Stimulated activated CD4-positive, alpha-beta T cell treated with anti-CD3 and anti-CD28 coated beads, Interleukin-12 subunit alpha, Interleukin-12 subunit beta, amount 100 ng/mL, for 4 hours (primary cell): ENCODE results near the gene TMEM141.
"Not testable (repeated sequence)": the region's sequence is repeated elsewhere in the genome, so short reads cannot be mapped to it uniquely, and the experiment has no call there.

Experiments used
- DNase-seq: peaks from one replicate; pipeline ENCODE4 v3.0.0-alpha.2; 2020

The TMEM141 gene

DNA sequence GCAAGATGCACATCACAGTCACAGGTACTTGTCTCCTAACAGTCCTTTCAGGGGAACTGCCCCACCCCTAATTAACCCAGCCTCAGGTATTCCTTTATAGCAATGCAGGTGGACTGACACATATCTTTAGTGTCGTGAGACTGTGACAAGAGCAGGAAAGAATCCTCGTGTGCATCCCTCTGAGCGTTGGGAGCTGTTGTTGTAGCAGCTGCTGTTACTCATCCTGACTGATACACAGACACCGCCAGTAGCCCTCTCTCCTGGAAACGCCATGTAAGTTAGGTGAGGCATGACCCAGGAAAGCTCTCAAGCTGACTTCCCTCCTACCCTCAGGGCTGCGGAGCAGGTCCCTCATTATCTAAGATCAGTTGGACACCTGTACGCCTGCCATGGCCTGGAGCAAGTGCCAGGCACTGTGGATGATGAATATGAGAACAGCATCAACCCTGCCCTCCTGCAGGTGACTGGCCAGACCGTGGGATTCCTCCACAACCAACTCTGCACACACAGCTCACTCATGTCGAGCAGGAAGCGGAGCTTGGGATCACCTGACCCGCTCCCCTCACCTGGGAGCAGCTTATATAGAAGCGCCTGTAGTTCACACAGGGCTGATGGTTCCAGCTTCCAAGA lies 16.6 kb upstream of the TMEM141 start:
- no peak for DNase-seq

DNA sequence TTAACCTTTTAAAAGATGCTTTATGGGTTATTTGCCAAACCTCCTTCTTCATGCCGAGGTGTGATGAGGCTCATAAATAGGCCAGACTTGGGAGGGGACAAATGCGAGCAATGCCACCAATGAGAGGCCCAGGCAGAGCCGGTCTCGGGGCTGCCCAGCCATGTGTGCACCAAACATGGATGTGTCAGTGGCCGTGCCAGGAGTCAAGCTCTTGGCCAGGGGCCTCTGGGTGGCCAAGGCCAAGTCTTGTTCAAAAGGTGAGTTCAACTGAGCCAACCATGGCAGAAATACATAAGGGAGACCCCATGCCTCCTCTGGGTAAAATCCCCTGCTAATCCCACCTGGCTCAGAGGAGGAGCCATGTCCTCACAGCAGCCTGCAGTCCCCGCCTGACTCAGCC lies 16.0 kb upstream of the TMEM141 start:
- DNase-seq, result no peak

DNA sequence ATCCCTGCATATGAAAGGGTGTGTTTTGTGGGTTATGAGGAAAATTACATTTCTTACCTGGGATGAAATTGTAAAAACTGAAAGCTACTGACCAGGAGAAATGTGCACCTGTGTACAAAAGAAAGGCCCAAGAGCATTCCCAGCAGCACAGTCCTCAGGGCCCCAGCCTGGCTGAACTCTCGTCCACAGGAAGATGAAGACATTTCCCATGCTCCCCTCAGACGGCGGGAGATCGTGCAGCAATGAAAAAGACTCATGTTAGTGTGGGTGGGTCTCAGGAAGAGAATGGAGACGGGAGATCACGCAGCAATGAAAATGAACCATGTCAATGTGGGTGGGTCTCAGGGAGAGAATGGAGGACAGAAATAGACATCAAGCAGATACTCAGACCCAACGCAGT lies 14.2 kb upstream of the TMEM141 start:
- no peak for DNase-seq

DNA sequence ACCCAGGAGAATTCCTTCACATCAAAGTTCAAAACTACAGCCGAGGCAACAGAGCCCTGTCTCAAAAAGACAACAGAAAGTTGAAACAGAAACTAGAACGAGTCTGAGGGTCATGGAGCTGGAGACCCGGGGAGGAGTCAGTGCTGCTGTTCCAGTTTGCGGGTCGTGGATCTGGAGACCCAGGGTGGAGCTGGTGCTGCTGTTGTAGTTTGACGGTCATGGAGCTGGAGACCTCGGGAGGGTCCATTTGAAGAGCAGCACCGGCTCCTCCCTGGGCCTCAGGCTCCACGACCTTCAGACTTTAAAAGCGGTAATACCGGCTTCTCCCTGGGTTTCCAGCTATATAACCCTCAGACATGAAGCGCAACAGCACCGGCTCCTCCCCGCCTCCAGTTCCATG lies 13.8 kb upstream of the TMEM141 start:
- DNase-seq, result no peak

DNA sequence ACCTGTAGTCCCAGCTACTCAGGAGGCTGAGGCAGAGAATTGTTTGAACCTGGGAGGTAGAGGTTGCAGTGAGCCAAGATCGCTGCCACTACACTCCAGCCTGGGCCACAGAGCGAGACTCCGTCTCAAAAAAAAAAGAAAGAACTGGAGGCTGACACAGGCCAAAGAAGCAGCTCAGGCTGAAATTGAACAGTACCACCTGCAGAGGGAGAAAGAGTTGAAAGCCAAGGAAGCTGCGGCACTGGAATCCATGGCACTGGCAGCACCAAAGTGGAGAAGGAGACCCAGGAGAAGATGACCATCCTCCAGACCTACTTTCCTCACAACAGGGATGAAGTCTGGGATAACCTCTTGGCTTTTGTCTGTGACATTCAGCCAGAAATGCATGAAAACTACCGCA lies 11.3 kb upstream of the TMEM141 start:
- no peak for DNase-seq

DNA sequence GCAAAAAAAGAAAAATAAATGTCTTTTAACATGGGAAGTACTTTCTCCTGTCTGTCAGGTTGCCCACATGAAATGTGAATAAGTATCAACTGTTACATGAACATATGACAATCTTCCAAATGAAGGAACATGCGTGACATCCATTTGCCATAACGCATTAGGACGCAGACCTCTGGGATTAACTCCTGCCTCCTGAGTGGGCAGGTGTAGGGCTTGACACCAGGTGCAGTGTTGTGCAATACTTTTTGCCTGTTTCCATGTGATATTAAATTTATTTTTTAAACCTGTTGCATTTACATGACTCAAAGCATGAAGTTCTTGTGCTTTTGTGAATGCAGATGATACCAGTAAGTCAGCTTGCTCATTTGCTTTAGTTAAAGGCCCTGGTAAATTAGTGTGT lies 8.7 kb upstream of the TMEM141 start:
- DNase-seq, result no peak

DNA sequence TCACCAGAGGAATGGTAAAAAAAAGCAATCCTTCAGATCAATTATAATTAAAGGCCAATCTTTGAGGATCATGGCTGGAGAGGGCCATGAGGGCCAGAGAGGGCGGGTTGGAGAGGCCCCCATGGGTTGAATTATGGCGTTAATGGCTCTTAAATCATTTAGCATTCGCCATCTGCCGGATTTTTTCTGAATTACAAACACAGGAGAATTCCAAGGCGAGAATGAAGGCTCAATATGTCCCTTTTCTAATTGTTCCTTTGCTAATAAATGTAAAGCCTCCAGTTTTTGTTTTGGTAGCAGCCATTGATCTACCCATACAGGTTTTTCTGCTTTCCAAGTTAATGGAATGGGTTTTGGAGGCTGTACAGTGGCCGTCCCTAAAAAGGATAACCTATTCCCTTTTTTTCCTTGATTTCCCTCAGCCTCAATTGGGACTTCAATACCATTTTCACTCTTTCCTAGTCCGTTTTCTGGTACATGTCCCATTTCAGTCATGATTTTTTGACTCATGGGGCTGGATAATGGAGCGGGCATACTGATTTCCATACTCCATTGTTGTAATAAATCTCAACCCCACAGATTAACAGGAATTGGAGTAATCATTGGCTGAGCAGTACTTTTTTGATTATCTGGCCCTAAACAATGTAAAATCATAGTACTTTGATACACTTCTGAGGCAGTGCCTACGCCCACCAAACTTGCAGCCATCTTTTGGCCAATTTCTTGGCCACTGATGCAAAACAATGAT lies 6.7 kb upstream of the TMEM141 start:
- DNase-seq, result no peak

DNA sequence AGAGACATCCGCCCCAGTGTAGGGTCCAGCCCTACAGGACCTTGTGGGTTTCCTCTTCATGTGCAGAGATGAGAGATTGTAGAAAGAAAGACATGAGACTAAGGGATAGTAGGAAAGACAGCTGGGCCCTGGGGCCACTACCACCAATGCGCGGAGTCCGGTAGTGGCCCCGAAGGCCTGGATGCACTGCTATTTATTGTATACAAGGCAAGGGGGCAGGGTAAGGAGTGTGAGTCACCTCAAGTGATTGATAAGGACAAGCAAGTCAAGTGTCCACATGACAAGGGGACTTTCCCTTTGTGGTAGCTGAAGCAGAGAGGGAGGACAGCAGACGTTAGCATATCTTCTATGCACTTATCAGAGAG lies 6.2 kb upstream of the TMEM141 start:
- DNase-seq, result no peak

DNA sequence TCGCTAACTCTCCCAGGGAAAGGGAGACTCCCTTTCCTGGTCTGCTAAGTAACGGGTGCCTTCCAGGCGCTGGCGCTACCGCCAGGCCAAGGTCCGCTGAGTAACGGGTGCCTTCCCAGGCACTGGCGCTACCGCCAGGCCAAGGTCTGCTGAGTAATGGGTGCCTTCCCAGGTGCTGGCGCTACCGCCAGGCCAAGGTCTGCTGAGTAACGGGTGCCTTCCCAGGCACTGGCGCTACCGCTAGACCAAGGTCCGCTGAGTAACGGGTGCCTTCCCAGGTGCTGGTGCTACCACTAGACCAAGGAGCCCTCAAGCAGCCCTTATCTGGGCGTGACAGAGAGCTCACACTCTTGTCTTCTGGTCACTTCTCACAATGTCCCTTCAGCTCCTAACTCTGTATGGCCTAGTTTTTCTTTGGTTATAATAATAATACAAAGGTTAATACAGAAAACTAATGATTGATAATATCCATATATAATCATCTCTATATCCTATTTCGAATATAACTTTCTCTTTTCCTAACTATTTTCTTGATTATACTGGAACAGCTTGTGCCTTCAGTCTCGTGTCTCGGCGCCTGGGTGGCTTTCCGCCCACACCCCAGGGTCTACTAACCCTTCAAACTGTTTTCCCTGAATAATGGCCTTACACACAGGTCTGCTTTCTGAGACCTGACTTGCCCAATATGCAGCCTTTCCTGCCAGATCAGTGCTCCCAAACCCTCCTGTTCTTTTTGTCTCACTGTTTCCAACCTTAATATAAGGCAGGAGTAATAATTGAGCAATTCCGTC lies 5.4 kb upstream of the TMEM141 start:
- not testable (repeated sequence) for DNase-seq

DNA sequence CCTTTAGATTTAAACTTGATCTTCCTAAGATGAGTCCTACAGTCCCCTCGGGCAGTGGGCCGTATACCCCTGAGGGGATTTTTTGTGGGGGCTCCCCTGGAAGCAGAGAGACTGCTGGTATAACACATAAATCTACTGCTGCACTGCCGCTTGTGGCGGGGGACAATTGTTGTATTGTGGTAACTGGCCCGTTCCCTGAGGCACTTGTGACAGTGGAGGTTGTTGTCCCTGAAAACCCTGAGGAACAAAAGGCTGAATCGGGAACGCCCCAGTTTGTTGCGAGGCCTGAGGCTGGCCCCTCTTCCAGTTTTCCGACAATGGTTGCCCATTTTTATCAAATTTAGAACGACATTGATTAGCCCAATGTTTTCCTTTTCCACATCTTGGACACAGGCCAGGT lies 4.7 kb upstream of the TMEM141 start:
- no peak for DNase-seq

DNA sequence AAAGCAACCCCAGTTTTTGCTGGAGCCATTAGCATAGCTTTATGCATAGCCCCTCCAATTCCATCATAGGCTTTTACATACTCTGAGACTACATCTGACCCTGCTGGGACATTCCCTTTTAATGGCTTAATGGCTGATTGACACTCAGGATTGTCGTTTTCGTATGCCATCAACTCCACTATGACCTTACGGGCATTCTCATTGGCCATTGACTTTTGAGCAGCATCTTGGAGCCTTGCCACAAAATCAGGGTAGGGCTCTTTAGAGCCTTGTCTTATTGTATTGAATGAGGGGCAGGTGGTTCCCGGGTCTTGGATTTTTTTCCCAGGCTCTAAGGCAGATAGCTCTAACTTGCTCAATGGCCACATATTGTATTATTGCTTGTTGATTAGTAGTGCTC lies 4.2 kb upstream of the TMEM141 start:
- DNase-seq, result not testable (repeated sequence)

DNA sequence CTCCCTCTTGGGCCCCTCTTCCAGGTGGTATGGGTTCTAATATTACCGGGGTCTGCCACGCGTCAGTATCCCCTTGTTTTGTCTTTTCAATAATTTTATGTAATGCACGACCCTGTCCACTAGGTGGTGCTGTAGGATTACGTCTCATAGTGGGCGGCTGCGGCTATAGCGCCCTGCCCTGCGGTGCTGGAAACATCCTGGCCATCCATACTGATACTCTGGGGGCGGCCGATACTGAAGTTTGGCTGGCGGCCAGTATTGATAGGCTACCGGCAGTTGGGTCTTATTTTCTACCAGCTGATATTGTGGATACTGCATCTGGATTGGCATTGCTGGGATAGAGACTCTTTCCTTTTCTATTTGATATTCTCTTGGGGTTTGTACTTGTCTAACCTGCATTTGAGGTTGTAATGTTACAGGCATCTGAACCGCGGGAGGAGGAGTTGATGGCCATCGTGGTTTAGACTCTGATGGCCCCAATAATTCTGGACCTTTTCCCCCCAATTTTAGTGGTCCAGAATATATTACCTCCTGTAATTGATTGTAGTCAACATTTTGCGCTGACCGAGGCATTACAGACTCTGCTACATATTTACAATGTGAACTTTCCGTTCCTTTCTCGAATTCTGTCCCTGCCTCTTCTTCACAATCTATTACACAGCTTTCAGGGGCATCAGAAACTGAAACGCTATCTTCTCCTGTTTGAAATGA lies 3.3 kb upstream of the TMEM141 start:
- peak; percentile 52 for DNase-seq

DNA sequence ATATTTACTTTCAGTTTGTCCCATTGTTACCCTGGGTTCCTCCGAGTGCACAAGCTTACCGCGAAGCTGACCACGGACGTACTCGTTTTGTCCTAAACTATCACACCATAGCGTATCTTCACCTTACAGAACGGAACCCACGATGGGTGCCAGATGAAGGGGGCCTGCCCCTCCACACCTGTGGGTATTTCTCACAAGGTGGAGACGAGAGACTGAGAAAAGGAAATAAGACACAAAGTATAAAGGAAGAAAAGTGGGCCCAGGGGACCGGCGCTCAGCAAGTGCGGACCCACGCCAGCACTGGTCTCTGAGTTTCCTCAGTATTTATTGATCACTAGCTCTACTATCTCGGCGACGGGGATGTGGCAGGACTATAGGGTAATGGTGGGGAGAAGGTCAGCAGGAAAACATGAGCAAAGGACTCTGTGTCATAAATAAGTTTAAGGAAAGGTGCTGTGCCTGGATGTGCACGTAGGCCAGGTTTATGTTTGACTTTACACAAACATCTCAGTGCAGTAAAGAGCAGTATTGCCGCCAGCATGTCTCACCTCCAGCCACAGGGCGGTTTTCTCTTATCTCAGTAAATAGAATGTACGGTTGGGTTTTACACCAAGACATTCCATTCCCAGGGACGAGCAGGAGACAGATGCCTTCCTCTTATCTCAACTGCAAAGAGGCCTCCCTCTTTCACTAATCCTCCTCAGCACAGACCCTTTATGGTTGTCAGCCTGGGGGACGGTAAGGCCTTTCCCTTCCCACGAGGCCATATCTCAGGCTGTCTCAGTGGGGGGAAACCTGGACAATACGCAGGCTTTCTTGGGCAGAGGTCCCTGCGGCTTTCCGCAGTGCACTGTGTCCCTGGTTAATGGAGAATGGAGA lies 2.3 kb upstream of the TMEM141 start:
- DNase-seq, result not testable (repeated sequence)

DNA sequence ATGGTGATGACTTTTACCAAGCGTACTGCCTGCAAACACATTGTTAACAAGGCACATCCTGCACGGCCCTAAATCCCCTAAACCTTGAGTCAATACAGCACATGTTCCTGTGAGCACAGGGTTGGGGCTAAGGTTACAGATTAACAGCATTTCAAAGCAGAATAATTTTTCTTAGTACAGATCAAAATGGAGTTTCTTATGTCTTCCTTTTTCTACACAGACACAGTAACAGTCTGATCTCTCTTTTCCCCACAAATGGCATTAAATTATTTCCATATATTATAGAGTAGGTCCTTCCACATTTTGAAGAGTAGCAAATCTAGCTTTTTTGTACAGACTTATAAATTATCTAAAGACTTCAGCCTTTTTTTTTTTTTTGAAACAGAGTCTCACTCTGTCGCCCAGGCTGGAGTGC lies 1.6 kb upstream of the TMEM141 start:
- DNase-seq, result no peak

DNA sequence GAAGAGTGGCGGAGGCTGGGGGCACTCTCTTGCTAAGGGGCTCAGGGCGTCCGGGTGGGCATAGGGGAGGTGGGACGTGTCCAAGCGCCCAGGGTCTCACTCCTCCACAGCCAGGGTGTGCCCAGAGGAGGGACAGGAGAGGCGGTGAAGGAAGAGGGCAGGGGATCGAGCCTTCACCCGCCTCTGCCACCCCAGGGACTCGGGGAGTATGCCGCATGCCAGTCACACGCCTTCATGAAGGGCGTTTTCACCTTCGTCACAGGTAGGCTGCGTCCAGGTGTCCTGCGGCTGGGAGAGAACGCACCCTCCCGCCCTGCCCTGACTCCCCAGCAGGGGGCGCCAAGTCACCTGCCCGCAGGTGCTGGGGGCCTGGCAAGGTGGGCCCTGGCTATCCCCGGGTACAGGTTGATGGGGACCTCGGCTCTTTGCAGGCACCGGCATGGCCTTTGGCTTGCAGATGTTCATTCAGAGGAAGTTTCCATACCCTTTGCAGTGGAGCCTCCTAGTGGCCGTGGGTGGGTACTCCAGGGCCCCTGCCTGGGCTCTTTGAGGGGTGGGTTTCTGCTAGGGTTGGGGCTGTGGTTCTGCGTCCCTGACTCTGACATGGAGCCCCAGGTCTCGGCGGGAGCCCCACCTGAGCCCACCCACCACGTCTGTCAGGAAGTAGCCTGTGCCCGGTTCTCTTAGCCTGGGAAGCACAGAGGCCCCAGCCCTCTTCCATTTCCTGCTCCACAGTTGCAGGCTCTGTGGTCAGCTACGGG lies 552 bp downstream of the TMEM141 start:
- peak; percentile 58 for DNase-seq

DNA sequence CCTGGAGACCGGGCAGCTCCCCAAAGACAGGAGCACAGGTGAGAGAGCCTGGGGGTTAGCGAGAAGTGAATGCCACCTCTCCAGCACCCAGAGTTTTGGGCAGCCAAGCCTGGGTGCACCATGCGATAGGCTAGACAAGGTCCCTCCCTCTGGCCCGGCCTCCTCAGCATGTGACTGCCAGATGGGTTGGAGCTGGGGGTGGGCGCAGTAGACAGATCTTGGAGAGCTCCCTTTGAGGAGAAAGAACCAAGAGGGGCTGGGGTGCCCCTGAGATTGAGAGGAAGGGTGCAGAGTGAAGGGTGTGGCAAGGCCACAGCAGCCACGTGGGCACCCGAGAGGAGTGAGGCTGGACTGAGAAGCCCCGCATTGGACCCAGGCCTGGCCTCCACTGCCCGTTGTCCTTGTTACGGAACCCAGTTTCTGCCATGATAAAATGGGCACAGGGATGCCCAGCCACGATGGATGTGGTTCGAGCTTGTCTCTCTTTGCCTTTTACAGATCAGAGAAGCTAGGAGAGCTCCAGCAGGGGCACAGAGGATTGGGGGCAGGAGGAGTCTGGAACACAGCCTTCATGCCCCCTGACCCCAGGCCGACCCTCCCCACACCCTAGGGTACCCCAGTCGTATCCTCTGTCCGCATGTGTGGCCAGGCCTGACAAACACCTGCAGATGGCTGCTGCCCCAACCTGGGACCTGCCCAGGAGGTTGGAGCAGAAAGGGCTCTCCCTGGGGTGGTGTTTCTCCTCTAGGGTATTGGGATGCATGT lies 1.4 kb downstream of the TMEM141 start:
- DNase-seq, result no peak

DNA sequence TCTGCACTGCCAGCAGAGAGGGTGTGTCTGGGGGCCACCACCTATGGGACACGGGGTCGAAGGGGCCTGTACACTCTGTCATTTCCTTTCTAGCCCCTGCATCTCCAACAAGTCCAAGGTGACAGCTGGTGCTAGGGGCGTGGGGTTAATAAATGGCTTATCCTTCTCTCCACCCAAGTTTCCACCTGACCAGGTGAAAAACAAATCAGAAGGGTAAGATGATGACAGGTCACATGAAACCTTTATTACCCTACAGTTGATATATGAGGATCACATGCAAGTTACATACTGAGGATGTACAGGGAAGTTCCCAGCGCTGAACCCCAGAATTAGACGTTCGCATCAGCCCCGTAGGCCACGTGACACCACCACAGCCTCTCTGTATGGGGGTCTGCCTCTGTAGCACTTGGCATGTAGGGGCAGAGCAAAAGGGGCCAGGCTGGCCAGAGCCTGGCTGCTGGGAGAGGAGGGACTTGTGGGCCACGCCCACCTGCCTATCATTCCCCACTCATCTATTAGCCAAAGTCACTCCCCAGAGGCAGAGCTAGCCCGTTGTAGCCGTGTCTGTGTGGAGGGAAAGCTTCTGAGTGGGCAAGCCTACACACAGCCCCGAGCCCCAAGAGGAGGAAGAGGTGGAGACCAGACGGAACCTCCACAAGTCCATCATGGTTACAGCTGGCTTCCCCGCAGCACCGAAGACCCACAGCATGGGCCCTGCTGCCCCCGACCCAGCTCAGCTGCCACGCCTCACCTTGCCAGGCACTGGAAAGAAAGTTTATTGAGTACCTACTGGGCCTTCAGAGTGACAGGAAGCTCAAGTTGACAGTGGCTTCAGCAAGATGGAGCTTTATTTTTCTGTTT lies 2.2 kb downstream of the TMEM141 start:
- no peak for DNase-seq

DNA sequence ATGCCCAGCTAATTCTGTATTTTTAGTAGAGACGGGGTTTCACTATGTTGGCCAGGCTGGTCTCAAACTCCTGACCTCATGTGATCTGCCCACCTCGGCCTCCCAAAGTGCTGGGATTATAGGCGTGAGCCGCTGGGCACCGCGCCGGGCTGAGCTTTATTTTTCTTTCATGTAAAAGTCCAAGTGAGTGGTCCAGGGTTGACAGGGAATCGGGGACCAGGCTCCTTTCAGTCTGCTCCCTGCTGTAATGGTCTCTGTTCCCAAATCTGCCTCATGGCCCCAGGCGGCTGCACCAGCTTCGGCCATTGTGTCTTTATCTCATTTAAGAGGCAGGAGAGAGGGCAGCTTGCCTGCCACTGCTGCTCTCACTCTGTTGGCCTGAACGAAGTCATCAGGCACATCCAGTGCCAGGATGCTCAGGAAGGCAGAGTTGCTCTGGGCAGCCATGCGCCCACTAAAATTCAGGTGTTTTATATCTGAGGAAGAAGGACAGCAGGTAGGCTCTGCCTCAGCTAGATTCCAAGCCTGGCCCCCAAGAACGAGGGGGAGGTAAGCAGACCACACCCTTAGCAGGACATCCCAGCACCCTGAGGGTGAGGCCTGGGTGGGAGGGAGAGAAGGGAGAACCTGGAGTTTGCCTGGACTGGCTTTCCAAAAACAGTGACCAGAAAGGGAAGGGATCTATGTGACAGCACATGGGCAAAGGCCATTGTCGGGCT lies 3.3 kb downstream of the TMEM141 start:
- DNase-seq, result no peak

DNA sequence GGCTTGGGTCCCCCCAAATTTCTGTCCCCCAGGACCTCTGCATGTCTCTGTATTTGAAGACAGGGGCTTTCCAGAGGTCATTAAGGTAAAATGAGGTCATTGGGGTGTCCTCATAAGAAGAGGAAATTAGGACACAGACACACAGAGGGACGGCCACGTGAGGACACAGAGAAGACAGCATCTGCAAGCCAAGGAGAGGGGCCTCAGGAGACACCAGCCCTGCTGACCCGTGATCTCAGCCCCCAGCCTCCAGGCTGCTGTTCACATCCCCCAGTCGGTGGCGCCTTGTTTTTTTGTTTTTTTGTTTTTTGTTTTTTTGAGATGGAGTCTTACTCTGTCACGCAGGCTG lies 3.8 kb downstream of the TMEM141 start:
- DNase-seq, result no peak
